Suprapubic skin (tissue), 4 donors: ENCODE measurements around the gene LMX1B.

Experiments used
- CTCF ChIP-seq, 2 donors: fragments of 200-600 bp in 1 of 2; fragments of 450-650 bp in 1 of 2; sonication (generic) in 1 of 2; IDR thresholded peaks; one replicate each; pipeline ENCODE4 v1.5.1; 2016 to 2019; ENCODE audit warnings: antibody characterized with exemption in 2 of 2, mild to moderate bottlenecking in 1 of 2, moderate library complexity in 1 of 2
- POLR2A ChIP-seq, 2 donors: fragments of 450-650 bp; IDR thresholded peaks; one replicate each; pipeline ENCODE4 v1.6.1; 2017; ENCODE audit warnings: antibody characterized with exemption in 2 of 2, mild to moderate bottlenecking in 2 of 2, moderate library complexity in 2 of 2
- POLR2AphosphoS5 ChIP-seq, 3 donors: sonication (generic); formaldehyde crosslinking; IDR thresholded peaks; one replicate each; pipeline ENCODE4 v1.6.1; 2017; ENCODE audit warnings: antibody characterized with exemption in 3 of 3

GRCh38 chr9:126702151-126703001 lies 88.6 kb downstream of the LMX1B start:
- TF ChIP-seq POLR2AphosphoS5 (IDR thresholded peaks at IDR 0.05) (no peak), CTCF (IDR thresholded peaks at IDR 0.05) (peak in 1 of 2 donors; percentile 64), POLR2A (IDR thresholded peaks at IDR 0.05) (no peak)
